ENCODE data around the gene TMEM215.
"Not testable (repeated sequence)": the region's sequence is repeated elsewhere in the genome, so short reads cannot be mapped to it uniquely, and the experiment has no call there.

TMEM215 gene, protein sequence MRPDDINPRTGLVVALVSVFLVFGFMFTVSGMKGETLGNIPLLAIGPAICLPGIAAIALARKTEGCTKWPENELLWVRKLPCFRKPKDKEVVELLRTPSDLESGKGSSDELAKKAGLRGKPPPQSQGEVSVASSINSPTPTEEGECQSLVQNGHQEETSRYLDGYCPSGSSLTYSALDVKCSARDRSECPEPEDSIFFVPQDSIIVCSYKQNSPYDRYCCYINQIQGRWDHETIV

DNA sequence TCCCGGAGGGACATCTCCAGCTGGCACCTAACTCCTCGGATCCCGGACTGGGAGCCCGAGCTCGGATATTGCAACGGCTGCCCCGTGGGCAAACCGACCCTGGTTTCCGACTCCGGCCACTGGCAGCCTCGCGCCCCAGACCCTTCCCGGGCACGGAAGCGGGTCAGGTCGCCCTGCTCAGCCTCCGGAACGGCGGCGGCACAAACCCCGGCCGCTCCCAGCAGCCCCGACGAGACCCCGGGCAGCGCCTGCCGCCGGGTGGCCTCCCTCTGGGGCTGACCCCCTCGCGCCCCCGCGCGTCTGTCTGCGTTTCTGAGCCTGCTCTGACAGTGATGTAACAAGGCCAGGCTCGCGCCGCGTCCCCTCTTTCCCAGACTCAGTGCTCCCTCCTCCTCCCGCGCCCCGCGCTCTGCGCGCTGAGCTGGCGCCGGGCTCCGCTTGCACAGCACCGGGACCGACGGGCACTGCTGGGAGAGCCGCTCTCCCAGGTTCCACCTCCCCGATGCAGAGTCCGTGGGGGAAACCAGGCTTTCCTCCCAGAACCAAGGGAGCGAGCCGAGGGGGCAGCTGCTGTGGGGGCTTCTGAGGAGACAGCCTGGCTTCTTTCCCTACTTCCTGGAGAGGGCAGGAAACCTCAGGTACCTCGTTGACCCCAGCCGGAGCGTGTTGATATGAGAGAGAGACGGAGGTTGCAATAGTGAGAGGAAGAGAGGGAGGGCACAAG is at the start of gene TMEM215:
TMEM215 (plus strand) TSS at position 373 of the 724 bp plus-strand sequence. CDS start 644 bp downstream, outside the sequence.
- no peak for DNase-seq

GRCh38 chr9:32735476-32735875 is 47.9 kb upstream of the TMEM215 start:
- no peak for DNase-seq

- DNase-seq: no peak
Measured at GRCh38 chr9:32737378-32737777, 46.0 kb upstream of the TMEM215 start.

- DNase-seq: no peak
Measured at GRCh38 chr9:32738501-32739172, 44.7 kb upstream of the TMEM215 start.

GRCh38 chr9:32741706-32742105 is 41.6 kb upstream of the TMEM215 start:
- no peak for DNase-seq

- no peak for DNase-seq
Measured at GRCh38 chr9:32742296-32742695, 41.0 kb upstream of the TMEM215 start.

- no peak for DNase-seq
Measured at GRCh38 chr9:32748013-32748412, 35.3 kb upstream of the TMEM215 start.

GRCh38 chr9:32755730-32756129 is 27.6 kb upstream of the TMEM215 start:
- no peak for DNase-seq

DNA sequence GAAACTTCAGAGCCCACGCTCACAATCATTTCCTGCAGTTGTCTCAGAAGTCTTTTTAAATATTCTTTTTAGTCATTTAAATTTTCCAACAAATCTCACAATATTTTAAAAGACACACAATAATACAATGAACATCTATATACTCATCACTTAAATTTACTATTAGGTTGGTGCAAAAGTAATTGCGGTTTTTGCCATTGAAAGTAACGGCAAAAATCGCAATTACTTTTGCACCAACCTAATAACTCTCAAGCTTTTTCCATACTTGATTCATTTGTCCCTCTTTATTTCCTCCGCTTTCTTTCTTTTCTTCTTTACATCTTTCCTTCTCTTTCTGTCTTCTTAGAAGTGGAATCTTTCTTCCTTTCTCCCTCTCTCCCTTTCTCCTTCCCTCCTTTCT is 19.2 kb upstream of the TMEM215 start:
- no peak for DNase-seq

DNA sequence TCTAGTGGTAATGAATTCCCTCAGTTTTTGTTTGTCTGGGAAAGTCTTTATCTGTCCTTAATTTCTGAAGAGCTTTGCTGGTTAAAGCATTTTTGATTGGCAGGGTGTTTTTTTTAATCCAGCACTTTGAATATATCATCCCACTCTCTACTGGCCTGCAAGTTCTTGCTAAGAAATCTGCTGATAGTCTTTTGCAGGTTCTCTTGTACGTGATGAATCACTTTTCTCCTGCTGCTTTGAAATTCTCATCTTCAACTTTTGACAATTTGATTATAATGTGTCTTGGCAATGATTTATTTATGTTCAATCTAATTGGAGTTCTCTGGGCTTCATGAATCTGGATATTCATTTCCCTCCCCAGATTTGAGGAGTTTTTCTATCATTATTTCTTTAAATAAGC is 8.1 kb upstream of the TMEM215 start:
- DNase-seq: no peak

- DNase-seq: no peak
Measured at GRCh38 chr9:32776201-32776600, 7.1 kb upstream of the TMEM215 start.

GRCh38 chr9:32782476-32783167 is 718 bp upstream of the TMEM215 start:
- DNase-seq: no peak

DNA sequence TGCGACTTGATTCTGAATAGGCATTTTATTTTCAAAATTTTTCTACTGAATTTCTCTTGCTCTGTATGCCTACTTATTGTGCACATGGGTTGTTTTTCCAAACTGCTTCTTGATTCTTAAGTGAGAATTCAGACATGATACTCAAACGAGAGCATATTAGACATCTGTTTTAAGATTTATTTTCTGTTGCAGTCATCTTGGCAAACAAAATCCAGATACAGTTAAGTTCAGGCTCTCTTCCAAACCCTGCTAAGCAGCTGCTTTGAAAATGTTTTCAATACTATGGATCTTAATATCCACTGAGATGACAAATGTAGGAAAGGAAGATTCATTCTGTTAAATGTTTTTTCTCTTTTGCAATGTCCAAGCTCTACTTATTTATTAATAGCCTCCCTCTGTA is 4.5 kb downstream of the TMEM215 start:
- DNase-seq: no peak

DNA sequence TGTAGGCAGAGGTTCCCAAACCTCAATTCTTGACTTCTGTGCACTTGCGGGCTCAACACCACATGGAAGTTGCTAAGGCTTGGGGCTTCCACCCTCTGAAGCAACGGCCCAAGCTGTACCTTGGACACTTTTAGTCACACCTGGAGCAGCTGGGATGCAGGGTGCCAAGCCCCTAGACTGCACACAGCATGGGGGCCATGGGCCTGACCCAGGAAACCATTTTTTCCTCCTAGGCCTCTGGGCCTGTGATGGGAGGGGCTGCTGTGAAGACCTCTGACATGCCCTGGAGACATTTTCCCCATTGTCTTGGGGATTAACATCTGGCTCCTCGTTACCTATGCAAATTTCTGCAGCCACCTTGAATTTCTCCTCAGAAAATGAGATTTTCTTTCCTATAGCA is 12.7 kb downstream of the TMEM215 start:
- not testable (repeated sequence) for DNase-seq

DNA sequence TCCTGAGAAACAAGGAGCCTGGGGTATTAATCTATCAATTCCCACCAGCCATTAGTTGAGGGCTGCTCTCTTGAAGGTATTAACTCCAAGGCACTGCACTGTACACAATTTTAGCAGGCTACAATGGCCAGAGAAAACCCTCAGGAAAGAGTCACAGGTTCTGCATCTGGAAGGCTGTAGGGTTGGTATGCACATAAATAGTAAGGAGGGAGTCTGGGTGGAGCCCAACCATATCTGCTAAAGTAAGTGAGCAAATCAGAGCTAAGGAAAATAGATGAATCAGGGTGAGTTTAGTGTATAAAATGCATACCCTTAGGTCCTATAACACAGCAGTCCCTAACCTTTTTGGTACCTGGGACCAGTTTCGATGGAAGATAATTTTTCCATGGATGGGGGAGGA is 18.2 kb downstream of the TMEM215 start:
- DNase-seq: no peak

DNA sequence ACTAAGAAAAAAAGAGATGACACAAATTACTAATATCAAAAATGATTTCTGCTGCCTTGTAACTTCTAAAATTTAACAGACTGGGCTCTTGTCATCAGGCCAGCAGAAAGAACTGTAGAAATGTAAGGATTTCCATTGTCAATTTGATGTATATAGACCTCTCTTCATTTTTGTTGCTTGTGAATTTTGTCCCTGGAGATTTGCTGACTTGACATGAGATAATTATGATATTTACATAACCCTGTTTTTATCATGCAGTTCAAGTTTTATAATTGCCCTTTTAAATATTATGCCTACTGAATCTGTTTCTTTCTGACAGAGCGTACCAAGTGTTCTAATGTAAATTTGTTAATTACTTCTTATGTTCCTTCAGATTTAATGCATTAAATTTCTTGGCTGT is 23.9 kb downstream of the TMEM215 start:
- no peak for DNase-seq

DNA sequence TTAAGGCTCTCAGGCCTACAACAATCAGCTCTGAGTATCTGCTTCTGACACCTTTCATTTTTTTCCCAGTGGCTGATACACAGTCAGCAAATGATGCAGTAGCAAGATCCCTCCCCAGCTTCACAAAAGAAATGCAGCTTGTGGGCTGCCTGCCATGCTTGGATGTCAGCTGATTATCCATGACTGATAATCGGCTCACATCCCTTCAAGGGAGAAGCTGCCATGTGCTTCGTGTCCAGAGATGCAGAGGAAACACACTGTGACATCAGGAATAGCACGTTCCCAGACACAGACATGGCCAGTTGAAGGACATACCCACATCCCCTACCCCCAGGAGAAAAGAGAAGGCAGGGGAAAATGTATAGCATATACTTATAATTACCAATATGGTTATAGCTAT is 27.9 kb downstream of the TMEM215 start:
- DNase-seq: no peak

DNA sequence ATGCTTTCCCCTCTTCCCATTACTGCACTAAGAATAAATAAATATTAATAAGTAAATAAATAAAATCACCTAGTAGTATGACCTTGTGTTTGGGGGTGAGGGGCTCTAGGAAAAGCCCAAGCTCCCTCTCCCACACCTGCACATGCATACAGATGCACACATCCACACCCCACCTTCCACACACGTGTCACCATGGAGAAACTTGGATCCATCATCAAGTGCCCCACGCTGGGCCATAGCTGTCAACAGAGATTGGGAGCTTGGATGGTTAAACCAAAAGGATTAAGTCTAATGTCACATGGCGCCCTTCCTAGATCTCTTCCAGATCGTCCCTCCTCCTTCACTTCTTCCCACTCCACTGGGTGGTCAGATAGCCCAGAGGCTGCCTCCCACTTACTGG is 37.0 kb downstream of the TMEM215 start:
- DNase-seq: no peak

DNA sequence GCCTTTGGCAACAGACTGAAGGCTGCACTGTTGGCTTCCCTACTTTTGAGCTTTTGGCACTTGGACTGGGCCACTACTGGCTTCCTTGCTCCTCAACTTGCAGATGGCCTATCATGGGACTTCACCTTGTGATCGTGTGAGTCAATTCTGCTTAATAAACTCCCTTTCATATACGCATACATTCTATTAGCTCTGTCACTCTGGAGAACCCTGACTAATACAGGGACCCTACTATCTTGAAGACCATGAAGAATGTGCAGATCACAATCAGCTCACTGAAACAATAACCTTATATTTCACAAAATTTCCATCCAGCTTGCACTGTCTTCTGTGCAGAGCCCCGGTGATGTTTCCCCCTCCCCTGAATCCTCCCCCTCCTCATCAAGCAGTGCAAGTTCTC is 39.8 kb downstream of the TMEM215 start:
- no peak for DNase-seq

DNA sequence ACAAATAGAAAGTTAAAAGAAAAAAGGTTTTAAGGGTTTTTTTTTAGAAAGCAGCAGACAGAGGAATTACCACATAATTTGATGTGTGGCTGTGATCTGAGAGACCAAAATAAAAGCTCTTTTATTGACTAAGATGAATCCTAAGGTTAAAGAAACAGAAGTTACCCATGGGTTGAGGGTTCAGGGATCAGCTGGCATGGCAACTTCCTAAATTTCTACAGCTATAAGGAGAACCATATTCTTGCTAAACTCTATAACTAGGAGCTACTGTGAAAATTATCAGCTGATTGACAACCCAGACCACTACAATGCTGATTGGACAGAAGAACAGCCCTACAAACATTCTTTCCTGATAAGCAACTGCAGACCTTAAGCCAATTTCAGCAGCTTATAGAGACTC is 40.2 kb downstream of the TMEM215 start:
- DNase-seq: no peak

DNA sequence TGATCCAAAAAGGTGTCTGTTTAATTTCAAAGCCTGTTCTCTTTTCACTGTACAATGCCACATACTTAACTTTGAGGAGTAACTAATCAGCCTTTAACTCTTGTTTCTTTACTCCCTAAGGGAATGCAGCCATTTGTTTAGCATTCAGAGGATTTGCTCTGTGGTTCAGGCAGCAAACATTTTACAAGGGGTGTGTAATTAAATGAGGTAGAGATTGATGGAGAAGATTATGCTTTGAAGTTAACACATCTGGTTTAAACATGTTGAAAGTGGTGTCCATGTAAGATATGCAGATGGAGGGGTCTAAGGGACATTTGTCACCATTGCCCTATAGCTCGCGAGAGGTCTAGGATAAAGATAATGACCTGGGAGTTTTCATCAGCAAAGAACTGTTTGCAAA is 41.9 kb downstream of the TMEM215 start:
- no peak for DNase-seq

GRCh38 chr9:32828861-32829260 is 45.5 kb downstream of the TMEM215 start:
- no peak for DNase-seq

GRCh38 chr9:32832346-32832745 is 49.0 kb downstream of the TMEM215 start:
- no peak for DNase-seq

Data from SIG-M5 (cell line).